ENCODE data around the gene SERPINA3.

Gene SERPINA3

GRCh38 chr14:94649543-94650443, 37.6 kb downstream of the SERPINA3 start:
- DNase-seq (ENCODE audit: low read depth) = no peak
- no peak overlapping the region for H3K4me3 ChIP-seq (ENCODE audit: low read length)
- H3K36me3 ChIP-seq (ENCODE audit: control insufficient read depth, insufficient read depth, low read length, severe bottlenecking) = no peaks in the 10 kb centered on the region
- no peaks in the 10 kb centered on the region for H3K27me3 ChIP-seq (replicated peaks; ENCODE audit: control insufficient read depth, insufficient read depth, low read length)
- no peaks in the 10 kb centered on the region for H3K4me1 ChIP-seq (ENCODE audit: control insufficient read depth, insufficient read depth, low read length)
- peaks cover 14% of the 10 kb centered on the region for H3K9me3 ChIP-seq (ENCODE audit: control insufficient read depth, low read length)
- H3K9ac ChIP-seq (ENCODE audit: low read length) = no peak overlapping the region

- DNase-seq (ENCODE audit: low read depth) = no peak
- Histone ChIP-seq H3K27me3 (replicated peaks; ENCODE audit: control insufficient read depth, insufficient read depth, low read length) (no peaks in the 10 kb centered on the region), H3K4me3 (ENCODE audit: low read length) (no peak overlapping the region), H3K36me3 (ENCODE audit: control insufficient read depth, insufficient read depth, low read length, severe bottlenecking) (no peaks in the 10 kb centered on the region), H3K9ac (ENCODE audit: low read length) (no peak overlapping the region), H3K4me1 (ENCODE audit: control insufficient read depth, insufficient read depth, low read length) (no peaks in the 10 kb centered on the region), H3K9me3 (ENCODE audit: control insufficient read depth, low read length) (peaks cover 14% of the 10 kb centered on the region)
These were observed 38.2 kb downstream of the SERPINA3 start for GRCh38 chr14:94650444-94650775.

- no peak for DNase-seq (ENCODE audit: low read depth)
- Histone ChIP-seq H3K36me3 (ENCODE audit: control insufficient read depth, insufficient read depth, low read length, severe bottlenecking) (no peaks in the 10 kb centered on the region), H3K9ac (ENCODE audit: low read length) (no peak overlapping the region), H3K4me3 (ENCODE audit: low read length) (no peak overlapping the region), H3K27me3 (replicated peaks; ENCODE audit: control insufficient read depth, insufficient read depth, low read length) (no peaks in the 10 kb centered on the region), H3K9me3 (ENCODE audit: control insufficient read depth, low read length) (peaks cover 14% of the 10 kb centered on the region), H3K4me1 (ENCODE audit: control insufficient read depth, insufficient read depth, low read length) (no peaks in the 10 kb centered on the region)
These were observed 38.9 kb downstream of the SERPINA3 start for GRCh38 chr14:94650806-94651805.

GRCh38 chr14:94653321-94653720, 41.1 kb downstream of the SERPINA3 start:
- H3K27me3 ChIP-seq (replicated peaks; ENCODE audit: control insufficient read depth, insufficient read depth, low read length) = no peaks in the 10 kb centered on the region
- H3K9me3 ChIP-seq (ENCODE audit: control insufficient read depth, low read length) = peaks cover 13% of the 10 kb centered on the region
- no peaks in the 10 kb centered on the region for H3K36me3 ChIP-seq (ENCODE audit: control insufficient read depth, insufficient read depth, low read length, severe bottlenecking)
- no peak overlapping the region for H3K9ac ChIP-seq (ENCODE audit: low read length)
- no peaks in the 10 kb centered on the region for H3K4me1 ChIP-seq (ENCODE audit: control insufficient read depth, insufficient read depth, low read length)
- DNase-seq (ENCODE audit: low read depth) = no peak
- H3K4me3 ChIP-seq (ENCODE audit: low read length) = no peak overlapping the region

GRCh38 chr14:94654071-94654861, 42.1 kb downstream of the SERPINA3 start:
- Histone ChIP-seq H3K36me3 (ENCODE audit: control insufficient read depth, insufficient read depth, low read length, severe bottlenecking) (no peaks in the 10 kb centered on the region), H3K9me3 (ENCODE audit: control insufficient read depth, low read length) (peaks cover 3% of the 10 kb centered on the region), H3K27me3 (replicated peaks; ENCODE audit: control insufficient read depth, insufficient read depth, low read length) (no peaks in the 10 kb centered on the region), H3K4me1 (ENCODE audit: control insufficient read depth, insufficient read depth, low read length) (no peaks in the 10 kb centered on the region), H3K9ac (ENCODE audit: low read length) (no peak overlapping the region), H3K4me3 (ENCODE audit: low read length) (no peak overlapping the region)
- DNase-seq (ENCODE audit: low read depth) = no peak

GRCh38 chr14:94655169-94655710, 43.0 kb downstream of the SERPINA3 start:
- H3K9me3 ChIP-seq (ENCODE audit: control insufficient read depth, low read length) = no peaks in the 10 kb centered on the region
- no peaks in the 10 kb centered on the region for H3K27me3 ChIP-seq (replicated peaks; ENCODE audit: control insufficient read depth, insufficient read depth, low read length)
- DNase-seq (ENCODE audit: low read depth) = no peak
- H3K9ac ChIP-seq (ENCODE audit: low read length) = no peak overlapping the region
- H3K36me3 ChIP-seq (ENCODE audit: control insufficient read depth, insufficient read depth, low read length, severe bottlenecking) = no peaks in the 10 kb centered on the region
- no peaks in the 10 kb centered on the region for H3K4me1 ChIP-seq (ENCODE audit: control insufficient read depth, insufficient read depth, low read length)
- no peak overlapping the region for H3K4me3 ChIP-seq (ENCODE audit: low read length)

- H3K9ac ChIP-seq (ENCODE audit: low read length) = no peak overlapping the region
- no peak for DNase-seq (ENCODE audit: low read depth)
- H3K4me1 ChIP-seq (ENCODE audit: control insufficient read depth, insufficient read depth, low read length) = no peaks in the 10 kb centered on the region
- H3K4me3 ChIP-seq (ENCODE audit: low read length) = no peak overlapping the region
- H3K36me3 ChIP-seq (ENCODE audit: control insufficient read depth, insufficient read depth, low read length, severe bottlenecking) = no peaks in the 10 kb centered on the region
- H3K9me3 ChIP-seq (ENCODE audit: control insufficient read depth, low read length) = no peaks in the 10 kb centered on the region
- no peaks in the 10 kb centered on the region for H3K27me3 ChIP-seq (replicated peaks; ENCODE audit: control insufficient read depth, insufficient read depth, low read length)
These were observed 43.9 kb downstream of the SERPINA3 start for GRCh38 chr14:94656043-94656442.

- Histone ChIP-seq H3K4me1 (ENCODE audit: control insufficient read depth, insufficient read depth, low read length) (no peaks in the 10 kb centered on the region), H3K9ac (ENCODE audit: low read length) (no peak overlapping the region), H3K9me3 (ENCODE audit: control insufficient read depth, low read length) (no peaks in the 10 kb centered on the region), H3K36me3 (ENCODE audit: control insufficient read depth, insufficient read depth, low read length, severe bottlenecking) (no peaks in the 10 kb centered on the region), H3K4me3 (ENCODE audit: low read length) (no peak overlapping the region), H3K27me3 (replicated peaks; ENCODE audit: control insufficient read depth, insufficient read depth, low read length) (no peaks in the 10 kb centered on the region)
- DNase-seq (ENCODE audit: low read depth) = peak; percentile 33
These were observed 47.1 kb downstream of the SERPINA3 start for GRCh38 chr14:94659256-94659655.

GRCh38 chr14:94659901-94660300, 47.7 kb downstream of the SERPINA3 start:
- H3K9ac ChIP-seq (ENCODE audit: low read length) = no peak overlapping the region
- no peaks in the 10 kb centered on the region for H3K27me3 ChIP-seq (replicated peaks; ENCODE audit: control insufficient read depth, insufficient read depth, low read length)
- H3K36me3 ChIP-seq (ENCODE audit: control insufficient read depth, insufficient read depth, low read length, severe bottlenecking) = no peaks in the 10 kb centered on the region
- no peak overlapping the region for H3K4me3 ChIP-seq (ENCODE audit: low read length)
- no peak for DNase-seq (ENCODE audit: low read depth)
- H3K4me1 ChIP-seq (ENCODE audit: control insufficient read depth, insufficient read depth, low read length) = peaks cover 3% of the 10 kb centered on the region
- no peaks in the 10 kb centered on the region for H3K9me3 ChIP-seq (ENCODE audit: control insufficient read depth, low read length)

GRCh38 chr14:94660306-94660946, 48.2 kb downstream of the SERPINA3 start:
- Histone ChIP-seq H3K9ac (ENCODE audit: low read length) (no peak overlapping the region), H3K4me1 (ENCODE audit: control insufficient read depth, insufficient read depth, low read length) (peaks cover 5% of the 10 kb centered on the region), H3K27me3 (replicated peaks; ENCODE audit: control insufficient read depth, insufficient read depth, low read length) (no peaks in the 10 kb centered on the region), H3K9me3 (ENCODE audit: control insufficient read depth, low read length) (no peaks in the 10 kb centered on the region), H3K36me3 (ENCODE audit: control insufficient read depth, insufficient read depth, low read length, severe bottlenecking) (no peaks in the 10 kb centered on the region), H3K4me3 (ENCODE audit: low read length) (no peak overlapping the region)
- no peak for DNase-seq (ENCODE audit: low read depth)

All from adipocyte (in vitro differentiated cells).